PFSK-1 (cell line): ENCODE data around the gene ZFHX3.

ENCODE experiments used
- FOXP2 ChIP-seq: optimal IDR thresholded peaks from 2 replicates; pipeline ENCODE3; 2011; ENCODE audit warnings: borderline replicate concordance, control low read depth, inconsistent platforms; ENCODE audit not compliant: insufficient read depth; ENCODE audit errors: extremely low read length, extremely low read depth
- POLR2AphosphoS5 ChIP-seq: IDR thresholded peaks from 2 replicates; pipeline ENCODE4 v1.6.1; 2012; ENCODE audit warnings: low read depth, mild to moderate bottlenecking, control low read depth, low read length, moderate library complexity
- REST ChIP-seq, 2 experiments: IDR thresholded peaks; 2 replicates each; pipeline versions ENCODE4 v1.6.1 to v1.8.0; 2011 to 2012; ENCODE audit warnings: low read depth in 2 of 2, low read length in 2 of 2, control low read depth in 1 of 2, inconsistent platforms in 1 of 2, mild to moderate bottlenecking in 1 of 2, moderate library complexity in 1 of 2; ENCODE audit not compliant: insufficient read depth in 1 of 2
- SIN3A ChIP-seq: IDR thresholded peaks from 2 replicates; pipeline ENCODE4 v1.6.1; 2012; ENCODE audit warnings: mild to moderate bottlenecking, low read length, moderate library complexity, borderline replicate concordance; ENCODE audit not compliant: insufficient read depth
- TAF1 ChIP-seq: IDR thresholded peaks from 2 replicates; pipeline ENCODE4 v1.6.1; 2012; ENCODE audit warnings: low read length, control low read depth, borderline replicate concordance; ENCODE audit not compliant: insufficient read depth

Gene ZFHX3

DNA sequence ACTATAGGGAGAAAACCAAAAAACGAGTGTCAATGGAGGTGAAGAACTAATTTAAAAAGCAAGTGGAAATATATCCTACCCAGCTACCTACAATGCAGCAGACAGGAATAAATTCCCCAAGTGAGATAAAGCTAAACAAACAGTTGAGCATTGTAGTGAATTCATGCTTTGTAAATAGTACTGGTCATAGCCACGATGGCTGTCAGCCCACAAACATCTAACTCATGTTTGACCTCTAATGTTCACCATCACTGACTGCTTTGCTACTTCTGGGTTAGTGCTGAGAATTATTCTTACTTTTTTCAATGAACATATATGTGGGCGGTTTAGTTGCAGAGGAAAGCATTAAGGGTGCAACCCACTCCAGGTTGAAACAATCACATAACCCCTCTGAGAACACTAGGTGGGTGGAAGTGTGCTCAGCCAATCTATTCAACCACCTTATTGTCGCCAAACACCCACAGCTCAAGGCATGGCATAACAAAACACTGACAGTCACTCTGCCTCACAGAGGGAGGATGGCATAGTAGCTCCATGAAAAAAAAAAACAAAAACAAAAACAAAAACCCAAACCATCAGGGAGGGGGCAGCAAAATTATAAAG lies 264.1 kb downstream of the ZFHX3 start:
- TF ChIP-seq REST (IDR thresholded peaks at IDR 0.05; ENCODE audit: insufficient read depth in 1 of 2, low read depth in 2 of 2, low read length in 2 of 2) (no peak), POLR2AphosphoS5 (no peak), SIN3A (no peak), FOXP2 (no peak), TAF1 (no peak)

DNA sequence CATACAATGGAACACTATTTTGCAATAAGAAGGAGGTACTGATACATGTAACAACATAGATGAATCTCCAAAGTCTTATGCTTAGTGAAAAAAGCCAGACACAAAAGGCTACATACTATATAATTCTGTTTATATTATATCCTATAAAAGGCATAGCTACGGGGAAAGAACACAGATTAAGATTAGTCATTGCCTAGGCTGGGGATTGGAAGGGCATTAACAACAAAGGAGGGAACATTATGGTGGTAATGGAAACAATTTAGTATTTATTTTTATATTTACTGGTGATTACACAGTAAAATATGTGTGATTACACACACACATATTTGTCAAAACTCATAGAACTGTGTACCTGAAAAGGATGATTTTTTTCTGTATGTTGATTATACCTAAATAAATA lies 278.1 kb downstream of the ZFHX3 start:
- TF ChIP-seq FOXP2 = no peak
- TF ChIP-seq TAF1 = no peak
- no peak for TF ChIP-seq POLR2AphosphoS5
- TF ChIP-seq REST (IDR thresholded peaks at IDR 0.05; ENCODE audit: insufficient read depth in 1 of 2, low read depth in 2 of 2, low read length in 2 of 2) = no peak
- no peak for TF ChIP-seq SIN3A

DNA sequence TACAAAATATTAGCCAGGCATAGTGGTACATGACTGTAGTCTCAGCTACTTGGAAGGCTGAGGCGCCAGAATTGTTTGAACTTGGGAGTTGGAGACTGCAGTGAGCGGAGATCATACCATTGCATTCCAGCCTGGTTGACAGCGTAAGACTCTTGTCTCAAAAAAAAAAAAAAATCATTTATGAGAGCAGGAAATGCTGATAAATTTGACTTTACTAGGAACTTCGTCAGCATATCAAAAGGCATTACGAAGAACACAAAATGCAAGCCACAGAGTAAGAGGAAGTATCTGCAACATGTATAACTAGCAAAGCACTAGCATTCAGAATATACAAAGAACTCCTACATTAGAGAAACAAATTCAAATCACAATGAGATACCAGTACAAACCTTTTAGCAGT lies 279.3 kb downstream of the ZFHX3 start:
- TF ChIP-seq FOXP2 = no peak
- no peak for TF ChIP-seq TAF1

DNA sequence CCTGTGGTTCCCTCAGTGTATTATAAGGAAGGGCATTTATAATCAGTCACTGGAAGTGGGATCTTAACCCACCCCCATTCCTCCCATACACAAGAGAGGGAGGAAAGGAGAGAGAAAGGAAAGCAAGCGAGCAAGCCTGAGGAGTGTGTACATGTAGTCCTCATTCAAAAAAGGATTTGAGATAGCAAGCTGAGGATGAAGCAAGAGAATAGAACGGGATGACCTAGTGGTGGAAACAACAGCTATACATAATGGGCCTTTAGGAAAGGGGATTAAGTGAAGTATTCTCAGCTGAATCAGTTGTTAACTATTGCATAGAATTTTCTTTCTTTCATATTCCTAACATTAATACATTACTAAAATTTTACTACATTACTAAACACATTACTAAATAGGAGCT lies 281.4 kb downstream of the ZFHX3 start:
- no peak for TF ChIP-seq REST (IDR thresholded peaks at IDR 0.05; ENCODE audit: insufficient read depth in 1 of 2, low read depth in 2 of 2, low read length in 2 of 2)
- no peak for TF ChIP-seq FOXP2
- TF ChIP-seq SIN3A = no peak
- no peak for TF ChIP-seq POLR2AphosphoS5
- TF ChIP-seq TAF1 = no peak

GRCh38 chr16:72764015-72764654 lies 283.8 kb downstream of the ZFHX3 start:
- no peak for TF ChIP-seq SIN3A

DNA sequence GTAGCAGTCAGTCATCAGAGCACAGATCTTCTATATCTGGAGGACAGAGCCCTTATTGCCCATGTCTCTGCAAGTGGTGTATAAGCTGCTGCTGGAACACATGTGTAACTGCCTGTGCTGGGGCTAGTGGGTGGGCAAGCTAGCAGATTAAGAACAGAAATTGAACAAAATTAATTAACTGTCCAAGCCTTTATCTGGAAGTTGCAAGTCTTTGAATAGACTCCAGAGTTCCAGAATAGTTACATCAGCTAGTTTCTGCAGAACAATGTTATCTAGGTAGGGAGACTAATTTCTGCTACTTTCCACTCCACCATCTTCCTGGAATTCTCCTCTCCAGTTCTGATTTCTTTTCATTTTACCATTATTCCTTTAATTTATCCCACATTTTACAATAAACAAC lies 287.3 kb downstream of the ZFHX3 start:
- TF ChIP-seq POLR2AphosphoS5 (no peak), REST (IDR thresholded peaks at IDR 0.05; ENCODE audit: insufficient read depth in 1 of 2, low read depth in 2 of 2, low read length in 2 of 2) (no peak), SIN3A (no peak), TAF1 (no peak), FOXP2 (no peak)
